CD4-positive, alpha-beta memory T cell (primary cell): Measurements from ENCODE around the gene CNTN4. TPM values are rescaled to one million over a fixed set of nuclear protein-coding genes. Genes with fewer than 3 reads are reported as not detected.

Experiments
- CTCF ChIA-PET: fragments of 350-600 bp; sonication (Branson Sonifier 250); formaldehyde crosslinking; loops from one replicate; lab custom pipeline; 2021; ENCODE audit warnings: inconsistent platforms; ENCODE audit not compliant: partially characterized antibody; lab: Charles Lee
- POLR2A ChIA-PET: fragments of 350-600 bp; sonication (Branson Sonifier 250); formaldehyde crosslinking; loops from one replicate; lab custom pipeline; 2021; ENCODE audit not compliant: partially characterized antibody; lab: Charles Lee
- DNase-seq, 5 donors: peaks; one replicate each; pipeline versions ENCODE4 v3.0.0 to v3.0.0-alpha.2; 2020 to 2022; ENCODE audit warnings: mixed read lengths in 1 of 5
- H3K27ac ChIP-seq: one replicate; pipeline ENCODE4 v1.7.0; 2013; ENCODE audit warnings: low read depth, low read length
- H3K27me3 ChIP-seq: 2 replicates; pipeline ENCODE4 v1.7.0; 2013; ENCODE audit warnings: mild to moderate bottlenecking, low read length, moderate library complexity; ENCODE audit not compliant: insufficient read depth
- H3K36me3 ChIP-seq: 2 replicates; pipeline ENCODE4 v1.7.0; 2013; ENCODE audit warnings: mild to moderate bottlenecking, low read length, moderate library complexity; ENCODE audit not compliant: insufficient read depth
- H3K4me1 ChIP-seq: 2 replicates; pipeline ENCODE4 v1.7.0; 2013; ENCODE audit warnings: mild to moderate bottlenecking, low read length, moderate library complexity; ENCODE audit not compliant: insufficient read depth
- H3K4me3 ChIP-seq, 2 donors: one replicate each; pipeline ENCODE4 v1.7.0; 2013; ENCODE audit warnings: low read length in 2 of 2, mild to moderate bottlenecking in 1 of 2
- H3K9me3 ChIP-seq, 2 donors: one replicate each; pipeline ENCODE4 v1.7.0; 2013; ENCODE audit warnings: low read length in 2 of 2, control low read depth in 1 of 2; ENCODE audit not compliant: control insufficient read depth in 1 of 2
- H3K27ac Mint-ChIP-seq, 7 donors: one replicate each; pipeline ENCODE4 v1.8.0; 2020 to 2021; ENCODE audit warnings: mixed read lengths in 7 of 7, mild to moderate bottlenecking in 6 of 7, inconsistent platforms in 3 of 7, moderate library complexity in 3 of 7
- H3K27me3 Mint-ChIP-seq, 2 donors: one replicate each; pipeline ENCODE4 v1.8.0; 2020 to 2021; ENCODE audit warnings: mixed read lengths in 2 of 2
- H3K36me3 Mint-ChIP-seq, 2 donors: one replicate each; pipeline ENCODE4 v1.8.0; 2020 to 2021; ENCODE audit warnings: mixed read lengths in 2 of 2, inconsistent platforms in 1 of 2, mild to moderate bottlenecking in 1 of 2
- H3K4me1 Mint-ChIP-seq, 4 donors: one replicate each; pipeline ENCODE4 v1.8.0; 2020 to 2021; ENCODE audit warnings: mixed read lengths in 4 of 4, mild to moderate bottlenecking in 1 of 4
- H3K4me3 Mint-ChIP-seq, 8 donors: one replicate each; pipeline ENCODE4 v1.8.0; 2020 to 2021; ENCODE audit warnings: mixed read lengths in 8 of 8, mild to moderate bottlenecking in 7 of 8, moderate library complexity in 6 of 8, inconsistent platforms in 3 of 8
- H3K9me3 Mint-ChIP-seq, 8 donors: one replicate each; pipeline ENCODE4 v1.8.0; 2020 to 2021; ENCODE audit warnings: mixed read lengths in 8 of 8, mild to moderate bottlenecking in 5 of 8, inconsistent platforms in 3 of 8, moderate library complexity in 1 of 8
- intact Hi-C: fragments of 100-400 bp; cut with micrococcal nuclease; formaldehyde crosslinking; loops from one replicate; pipeline ENCODE4 v1.15.1; 2023
- polyA plus RNA-seq, 2 donors: library from polyadenylated mRNA; unstranded; fragments of 300-500 nt; fragmentation: Illumina TruSeq; gene quantifications; one replicate each; pipeline ENCODE4 v1.2.3, GENCODE V29; 2021
- total RNA-seq, 2 experiments: library from RNA; stranded (reverse); gene quantifications; one replicate each; pipeline ENCODE4 v1.2.3, GENCODE V29; 2021

The CNTN4 gene
- total and polyA plus RNA-seq, 4 experiments from 2014 or later, result not detected

DNA sequence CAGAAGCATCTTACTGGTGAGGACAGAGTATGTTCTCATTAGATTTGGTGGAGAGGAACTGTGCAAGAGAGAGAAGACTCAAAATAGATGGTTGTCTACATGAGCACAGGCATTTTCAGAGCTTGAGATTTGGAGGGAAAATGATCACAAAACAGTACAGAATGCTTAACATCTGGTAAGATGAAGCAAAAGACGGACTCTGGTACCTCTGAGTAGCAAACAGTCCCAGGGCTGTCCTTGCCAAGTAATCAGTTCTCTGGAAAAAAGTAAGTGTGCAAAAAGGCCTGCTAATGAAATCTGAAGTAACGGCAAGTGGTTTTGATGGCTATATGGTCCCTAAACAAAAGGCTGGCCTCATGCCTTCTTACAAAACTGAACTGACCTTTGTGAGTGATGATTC is 414.2 kb downstream of the CNTN4 start:
- no peaks in the 10 kb centered on the region for H3K4me1 Mint-ChIP-seq
- intact Hi-C loops, result no loop called here
- no peaks in the 10 kb centered on the region for H3K36me3 ChIP-seq
- no peaks in the 10 kb centered on the region for H3K27me3 ChIP-seq
- H3K4me3 ChIP-seq, result no peak overlapping the region
- no peaks in the 10 kb centered on the region for H3K9me3 ChIP-seq
- H3K27ac Mint-ChIP-seq, result no peak overlapping the region
- H3K4me1 ChIP-seq, result no peaks in the 10 kb centered on the region
- ChIA-PET POLR2A (no interaction called here), CTCF (no interaction called here)
- H3K4me3 Mint-ChIP-seq, result no peak overlapping the region
- H3K36me3 Mint-ChIP-seq, result no peaks in the 10 kb centered on the region
- peaks cover 1 to 3% of the 10 kb centered on the region in 2 donors for H3K27me3 Mint-ChIP-seq
- no peaks in the 10 kb centered on the region for H3K9me3 Mint-ChIP-seq
- no peak for DNase-seq
- no peak overlapping the region for H3K27ac ChIP-seq

DNA sequence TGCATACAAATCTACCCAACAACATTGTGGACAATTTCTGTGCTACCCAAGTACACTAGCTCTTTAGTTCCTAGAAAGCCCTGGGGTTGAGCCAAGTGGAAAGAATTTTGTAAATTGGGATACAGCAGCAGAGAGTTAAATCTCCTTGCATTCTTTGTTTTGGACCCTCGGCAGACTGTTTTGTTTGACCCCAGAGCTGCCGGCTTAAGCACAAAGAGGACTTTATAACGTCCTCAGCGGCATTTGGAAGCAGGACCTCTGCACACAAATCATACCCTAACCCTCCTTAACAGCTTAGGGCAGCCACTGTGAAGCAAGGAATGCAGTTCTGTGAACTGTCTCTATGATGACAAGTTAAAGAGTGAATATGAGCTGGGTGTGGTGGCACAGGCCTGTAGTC is 415.3 kb downstream of the CNTN4 start:
- no peak overlapping the region for H3K27ac Mint-ChIP-seq
- Histone ChIP-seq H3K9me3 (no peaks in the 10 kb centered on the region), H3K27me3 (no peaks in the 10 kb centered on the region), H3K27ac (no peak overlapping the region), H3K4me1 (no peaks in the 10 kb centered on the region), H3K36me3 (no peaks in the 10 kb centered on the region), H3K4me3 (no peak overlapping the region)
- H3K27me3 Mint-ChIP-seq, result peaks cover 1 to 3% of the 10 kb centered on the region in 2 donors
- ChIA-PET CTCF (no interaction called here), POLR2A (no interaction called here)
- no peaks in the 10 kb centered on the region for H3K4me1 Mint-ChIP-seq
- H3K9me3 Mint-ChIP-seq, result no peaks in the 10 kb centered on the region
- intact Hi-C loops, result no loop called here
- no peak for DNase-seq
- H3K36me3 Mint-ChIP-seq, result no peaks in the 10 kb centered on the region
- H3K4me3 Mint-ChIP-seq, result no peak overlapping the region

DNA sequence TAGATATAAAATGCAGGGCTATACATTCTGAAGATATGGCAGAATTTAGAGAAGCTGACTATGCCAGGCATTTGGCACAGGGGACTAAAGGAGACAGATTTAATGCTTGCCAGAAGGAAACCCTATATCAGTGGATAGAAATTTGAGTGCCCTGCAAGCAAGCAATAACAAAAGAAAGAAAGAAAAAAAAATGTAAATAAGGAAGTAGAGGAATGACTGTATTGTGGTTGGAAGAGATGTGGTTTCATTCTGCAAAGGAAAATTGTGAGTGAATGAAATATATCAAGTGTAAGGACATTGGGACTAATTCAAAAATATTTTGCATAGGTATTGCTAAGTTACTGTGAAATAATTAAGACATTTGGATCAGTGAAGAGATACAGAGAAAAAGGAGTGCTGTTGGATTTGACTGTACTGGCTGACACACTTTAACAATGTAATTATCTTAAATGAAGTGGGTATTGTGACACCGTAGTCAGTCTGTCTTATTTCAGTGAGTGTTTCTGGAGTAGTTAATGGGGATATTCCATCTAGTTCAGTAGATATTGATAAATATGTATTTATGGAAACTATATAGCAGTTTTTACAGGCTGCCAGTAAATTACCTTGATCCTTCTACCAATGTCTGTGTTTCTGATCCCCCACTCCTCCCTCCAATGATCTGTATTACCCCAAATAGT is 418.2 kb downstream of the CNTN4 start:
- Histone ChIP-seq H3K27ac (no peak overlapping the region), H3K4me3 (no peak overlapping the region), H3K9me3 (no peaks in the 10 kb centered on the region), H3K4me1 (no peaks in the 10 kb centered on the region), H3K36me3 (no peaks in the 10 kb centered on the region), H3K27me3 (no peaks in the 10 kb centered on the region)
- CTCF ChIA-PET, result no interaction called here
- intact Hi-C loops, result no loop called here
- Mint-ChIP-seq H3K36me3 (no peaks in the 10 kb centered on the region), H3K27me3 (peaks cover 0 to 1% of the 10 kb centered on the region in 2 donors), H3K27ac (no peak overlapping the region), H3K4me1 (no peaks in the 10 kb centered on the region), H3K9me3 (no peaks in the 10 kb centered on the region), H3K4me3 (no peak overlapping the region)
- POLR2A ChIA-PET, result no interaction called here
- no peak for DNase-seq

DNA sequence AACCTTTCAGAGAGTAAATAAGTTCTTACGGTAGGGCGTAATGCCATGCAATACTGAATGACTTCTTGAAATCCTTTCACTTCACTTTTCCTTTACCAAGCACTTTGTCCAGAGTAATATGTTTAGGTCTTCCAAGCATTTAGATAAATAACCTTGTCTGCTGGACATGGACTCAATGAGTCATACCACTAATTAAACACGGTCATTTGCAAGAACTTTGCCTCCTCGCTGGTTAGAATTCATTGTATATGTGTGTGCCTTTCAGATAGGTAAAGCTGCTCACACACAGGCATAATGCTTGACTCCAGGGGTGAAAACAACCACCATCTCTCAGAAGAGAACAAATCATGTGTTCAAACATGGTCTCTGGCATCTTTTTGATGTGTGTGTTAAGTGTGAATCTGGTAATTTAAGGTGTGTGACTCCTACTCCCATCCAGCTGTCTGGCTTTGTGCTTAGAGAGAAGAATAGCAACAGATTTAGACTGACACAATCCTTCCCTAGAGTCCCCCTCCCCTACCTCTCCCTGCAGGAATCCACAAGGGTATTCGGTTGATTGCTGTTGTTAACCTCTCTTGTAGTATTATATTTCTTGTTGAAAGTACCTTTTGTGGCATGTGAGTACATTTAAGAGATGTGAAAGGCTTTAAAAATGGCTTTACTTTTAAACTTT is 419.0 kb downstream of the CNTN4 start:
- H3K9me3 Mint-ChIP-seq, result no peaks in the 10 kb centered on the region
- CTCF ChIA-PET, result no interaction called here
- POLR2A ChIA-PET, result no interaction called here
- no peak overlapping the region for H3K4me3 ChIP-seq
- no peak overlapping the region for H3K27ac ChIP-seq
- no peaks in the 10 kb centered on the region for H3K36me3 ChIP-seq
- no peaks in the 10 kb centered on the region for H3K36me3 Mint-ChIP-seq
- DNase-seq, result peak in 1 of 5 donors; percentile 32
- H3K9me3 ChIP-seq, result no peaks in the 10 kb centered on the region
- no peak overlapping the region for H3K27ac Mint-ChIP-seq
- no peaks in the 10 kb centered on the region for H3K27me3 ChIP-seq
- intact Hi-C loops, result no loop called here
- no peaks in the 10 kb centered on the region for H3K4me1 Mint-ChIP-seq
- no peaks in the 10 kb centered on the region for H3K4me1 ChIP-seq
- peaks cover 0 to 1% of the 10 kb centered on the region in 2 donors for H3K27me3 Mint-ChIP-seq
- no peak overlapping the region for H3K4me3 Mint-ChIP-seq

DNA sequence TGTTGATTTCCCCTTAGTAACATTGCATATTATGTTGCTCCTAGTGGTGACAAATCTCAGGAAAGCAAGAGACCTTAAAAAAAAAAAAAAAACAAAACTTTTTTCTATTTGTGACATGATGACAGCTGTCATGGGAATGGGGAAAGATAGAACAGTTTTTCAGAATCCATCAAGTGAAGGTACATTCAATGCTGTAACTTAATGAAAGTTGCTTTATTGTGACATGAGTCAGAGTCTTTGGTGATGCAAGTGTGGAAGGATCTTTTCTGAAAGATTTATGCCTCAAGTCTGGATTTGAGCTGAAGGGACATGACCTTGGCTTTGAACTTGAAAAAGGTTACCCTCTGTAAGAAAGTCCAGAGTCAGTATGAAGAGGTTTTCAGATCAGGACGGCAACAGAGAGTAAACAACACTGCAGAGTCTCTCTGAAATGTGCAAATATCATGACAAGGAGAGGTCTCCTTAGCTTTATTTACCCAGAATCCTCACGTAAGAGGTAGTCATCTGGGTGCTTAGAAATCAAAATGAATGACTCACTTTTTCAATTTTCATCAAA is 424.7 kb downstream of the CNTN4 start:
- no peaks in the 10 kb centered on the region for H3K27me3 ChIP-seq
- no peaks in the 10 kb centered on the region for H3K4me1 Mint-ChIP-seq
- no peak for DNase-seq
- intact Hi-C loops, result no loop called here
- H3K4me1 ChIP-seq, result no peaks in the 10 kb centered on the region
- no peaks in the 10 kb centered on the region for H3K9me3 ChIP-seq
- no peaks in the 10 kb centered on the region for H3K36me3 Mint-ChIP-seq
- ChIA-PET POLR2A (no interaction called here), CTCF (interaction anchor here (0.7 kb wide), 1 partner anchor 646 kb away, joined by 4 read pairs; no protein-coding TSS in a partner anchor)
- H3K4me3 Mint-ChIP-seq, result no peak overlapping the region
- H3K4me3 ChIP-seq, result no peak overlapping the region
- no peaks in the 10 kb centered on the region for H3K27me3 Mint-ChIP-seq
- H3K9me3 Mint-ChIP-seq, result peaks cover 0 to 1% (median 0%) of the 10 kb centered on the region in 8 donors
- no peaks in the 10 kb centered on the region for H3K36me3 ChIP-seq
- no peak overlapping the region for H3K27ac ChIP-seq
- H3K27ac Mint-ChIP-seq, result no peak overlapping the region

DNA sequence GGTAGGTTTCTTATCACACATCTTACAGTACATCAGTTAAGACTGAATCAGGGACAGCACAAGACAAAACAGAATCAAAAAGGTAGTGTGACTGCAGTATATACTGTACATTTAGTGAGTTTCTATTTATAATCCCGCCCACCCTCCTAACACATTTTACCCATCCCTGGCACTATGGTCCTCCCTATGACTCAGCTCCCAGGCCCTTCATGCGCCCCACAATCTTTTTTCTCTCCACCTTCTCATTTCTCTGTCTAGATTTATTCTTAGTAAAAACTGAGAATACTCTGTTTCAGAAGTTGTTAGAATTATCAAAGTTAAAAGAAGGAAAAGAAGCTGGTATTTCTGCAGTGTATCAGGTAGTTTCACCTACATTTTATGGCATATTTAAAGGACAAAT is 427.3 kb downstream of the CNTN4 start:
- H3K27ac ChIP-seq, result no peak overlapping the region
- CTCF ChIA-PET, result no interaction called here
- no peak for DNase-seq
- no peaks in the 10 kb centered on the region for H3K36me3 ChIP-seq
- H3K36me3 Mint-ChIP-seq, result no peaks in the 10 kb centered on the region
- no peaks in the 10 kb centered on the region for H3K27me3 Mint-ChIP-seq
- intact Hi-C loops, result no loop called here
- no peaks in the 10 kb centered on the region for H3K4me1 ChIP-seq
- peaks cover 0 to 2% (median under 1%) of the 10 kb centered on the region in 8 donors for H3K9me3 Mint-ChIP-seq
- no peaks in the 10 kb centered on the region for H3K9me3 ChIP-seq
- POLR2A ChIA-PET, result no interaction called here
- no peaks in the 10 kb centered on the region for H3K27me3 ChIP-seq
- H3K4me3 Mint-ChIP-seq, result no peak overlapping the region
- no peak overlapping the region for H3K27ac Mint-ChIP-seq
- no peak overlapping the region for H3K4me3 ChIP-seq
- H3K4me1 Mint-ChIP-seq, result no peaks in the 10 kb centered on the region

DNA sequence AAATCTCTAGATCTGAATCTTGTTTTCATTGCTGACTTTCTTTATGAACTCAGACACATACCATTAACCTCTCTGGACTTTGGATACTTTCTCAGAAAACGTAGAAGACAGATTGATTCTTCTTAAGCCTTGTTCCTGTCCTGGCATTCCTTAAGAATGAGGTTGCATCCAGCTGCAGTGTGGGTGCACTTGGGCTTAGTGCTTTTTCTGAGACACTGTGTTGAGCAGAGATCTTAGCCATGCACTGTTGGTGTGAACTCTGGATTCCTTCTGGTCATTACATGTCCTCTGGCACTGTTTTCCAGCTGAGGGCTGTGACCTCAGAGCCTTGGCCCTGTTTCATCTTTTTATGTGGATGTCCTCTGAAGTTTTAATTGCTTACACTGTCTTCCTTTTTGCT is 428.3 kb downstream of the CNTN4 start:
- Mint-ChIP-seq H3K36me3 (no peaks in the 10 kb centered on the region), H3K9me3 (peaks cover 0 to 9% (median under 1%) of the 10 kb centered on the region in 8 donors), H3K27me3 (no peaks in the 10 kb centered on the region), H3K4me1 (no peaks in the 10 kb centered on the region), H3K27ac (no peak overlapping the region), H3K4me3 (no peak overlapping the region)
- Histone ChIP-seq H3K4me1 (no peaks in the 10 kb centered on the region), H3K27me3 (no peaks in the 10 kb centered on the region), H3K4me3 (no peak overlapping the region), H3K9me3 (no peaks in the 10 kb centered on the region), H3K27ac (no peak overlapping the region), H3K36me3 (no peaks in the 10 kb centered on the region)
- no peak for DNase-seq
- CTCF ChIA-PET, result no interaction called here
- intact Hi-C loops, result no loop called here
- POLR2A ChIA-PET, result no interaction called here
